ENCODE data around the gene NADK2. TPM values are rescaled to one million over a fixed set of nuclear protein-coding genes. Genes with fewer than 3 reads are reported as not detected.

Gene NADK2
- total and polyA plus RNA-seq, 2 donors (not counting 3 experiments of a cell fraction or from before 2014, with no cell fraction given): 4.0 to 20.3 TPM

GRCh38 chr5:36270175-36270574 lies 28.4 kb upstream of the NADK2 start:
- DNase-seq (ENCODE audit: low read depth, low spot score) (no peak), FAIRE-seq (no peak)
- H3K27me3 ChIP-seq (ENCODE audit: control insufficient read depth in 2 of 2, insufficient read depth in 2 of 2, low read length in 2 of 2): peaks cover 4 to 14% of the 10 kb centered on the region in 2 experiments
- no TSS peak for BruUV-seq (replicated peaks)
- no peaks in the 10 kb centered on the region for H4K20me1 ChIP-seq (replicated peaks; ENCODE audit: control insufficient read depth, extremely low read depth, insufficient read depth, low read length)
- H3K9me1 ChIP-seq (replicated peaks; ENCODE audit: control insufficient read depth, extremely low read depth, insufficient read depth, low read length): no peaks in the 10 kb centered on the region
- H2AFZ ChIP-seq (ENCODE audit: low read depth, low read length): no peak overlapping the region
- intact Hi-C loops (cut with micrococcal nuclease): no loop called here
- no peak overlapping the region for H3K27ac ChIP-seq (ENCODE audit: insufficient read depth, low read depth, low read length)
- ChIA-PET POLR2A (no interaction called here), CTCF (interaction anchor here (1.5 kb wide), 1 partner anchor 9 kb away, joined by 3 read pairs; no protein-coding TSS in a partner anchor)
- no peak overlapping the region for H3K9ac ChIP-seq (replicated peaks; ENCODE audit: extremely low read depth, insufficient read depth, low read length)
- no peak overlapping the region for H3K4me3 ChIP-seq (replicated peaks in 1 of 3; ENCODE audit: insufficient read depth in 1 of 3, low read depth in 1 of 3, low read length in 3 of 3)
- H3K36me3 ChIP-seq (ENCODE audit: control insufficient read depth in 2 of 2, extremely low read depth in 1 of 2, insufficient read depth in 2 of 2, low read length in 2 of 2): no peaks in the 10 kb centered on the region
- no peaks in the 10 kb centered on the region for H3K4me1 ChIP-seq (ENCODE audit: control insufficient read depth, extremely low read depth, insufficient read depth, low read length)
- H3K4me2 ChIP-seq (ENCODE audit: insufficient read depth, low read length): no peak overlapping the region
- TF ChIP-seq JUN (IDR thresholded peaks at IDR 0.05; ENCODE audit: borderline replicate concordance, insufficient read depth, insufficient read length, low read depth) (no peak), POLR2A (IDR thresholded peaks at IDR 0.05; ENCODE audit: low read depth, low read length) (no peak), EZH2 (IDR thresholded peaks at IDR 0.05; ENCODE audit: borderline replicate concordance, low read depth, low read length, severe bottlenecking) (no peak), POLR2AphosphoS5 (IDR thresholded peaks at IDR 0.05; ENCODE audit: insufficient read depth, low read depth, low read length) (no peak), GATA2 (IDR thresholded peaks at IDR 0.05; ENCODE audit: insufficient read depth, insufficient read length, low read depth, low read length) (no peak), MYC (IDR thresholded peaks at IDR 0.05; ENCODE audit: low read depth, low read length) (no peak)
- dilution Hi-C loops (cut with MboI; ENCODE audit: extremely low pct_ligation_motif_present, low sequenced_read_pairs): no loop called here
- H3K9me3 ChIP-seq (replicated peaks; ENCODE audit: control insufficient read depth, insufficient read depth, low read length): no peaks in the 10 kb centered on the region
- H3K79me2 ChIP-seq (ENCODE audit: control insufficient read depth, insufficient read depth, low read length): no peaks in the 10 kb centered on the region

GRCh38 chr5:36269478-36269877 lies 27.8 kb upstream of the NADK2 start:
- no TSS peak for BruUV-seq (replicated peaks)
- dilution Hi-C loops (cut with MboI; ENCODE audit: extremely low pct_ligation_motif_present, low sequenced_read_pairs) (no loop called here), intact Hi-C loops (cut with micrococcal nuclease) (loop anchor here (10.0 kb wide), 1 partner anchor 135 kb away; no protein-coding TSS in a partner anchor)
- Histone ChIP-seq H3K27ac (ENCODE audit: insufficient read depth, low read depth, low read length) (no peak overlapping the region), H3K4me3 (replicated peaks in 1 of 3; ENCODE audit: insufficient read depth in 1 of 3, low read depth in 1 of 3, low read length in 3 of 3) (no peak overlapping the region), H3K9me3 (replicated peaks; ENCODE audit: control insufficient read depth, insufficient read depth, low read length) (no peaks in the 10 kb centered on the region), H4K20me1 (replicated peaks; ENCODE audit: control insufficient read depth, extremely low read depth, insufficient read depth, low read length) (no peaks in the 10 kb centered on the region), H2AFZ (ENCODE audit: low read depth, low read length) (no peak overlapping the region), H3K36me3 (ENCODE audit: control insufficient read depth in 2 of 2, extremely low read depth in 1 of 2, insufficient read depth in 2 of 2, low read length in 2 of 2) (no peaks in the 10 kb centered on the region), H3K9me1 (replicated peaks; ENCODE audit: control insufficient read depth, extremely low read depth, insufficient read depth, low read length) (no peaks in the 10 kb centered on the region), H3K4me1 (ENCODE audit: control insufficient read depth, extremely low read depth, insufficient read depth, low read length) (no peaks in the 10 kb centered on the region), H3K79me2 (ENCODE audit: control insufficient read depth, insufficient read depth, low read length) (no peaks in the 10 kb centered on the region), H3K9ac (replicated peaks; ENCODE audit: extremely low read depth, insufficient read depth, low read length) (no peak overlapping the region), H3K27me3 (ENCODE audit: control insufficient read depth in 2 of 2, insufficient read depth in 2 of 2, low read length in 2 of 2) (peaks cover 4 to 12% of the 10 kb centered on the region in 2 experiments), H3K4me2 (ENCODE audit: insufficient read depth, low read length) (no peak overlapping the region)
- ChIA-PET POLR2A (no interaction called here), CTCF (interaction anchor here (1.2 to 7.5 kb wide), 3 partner anchors 10 to 424 kb away, joined by 3 to 113 read pairs (median 3); no protein-coding TSS in a partner anchor)
- no peak for TF ChIP-seq POLR2A (IDR thresholded peaks at IDR 0.05; ENCODE audit: low read depth, low read length)
- TF ChIP-seq JUN (IDR thresholded peaks at IDR 0.05; ENCODE audit: borderline replicate concordance, insufficient read depth, insufficient read length, low read depth): no peak
- TF ChIP-seq POLR2AphosphoS5 (IDR thresholded peaks at IDR 0.05; ENCODE audit: insufficient read depth, low read depth, low read length): no peak
- TF ChIP-seq GATA2 (IDR thresholded peaks at IDR 0.05; ENCODE audit: insufficient read depth, insufficient read length, low read depth, low read length): no peak
- TF ChIP-seq MAX (IDR thresholded peaks at IDR 0.05; ENCODE audit: insufficient read depth, insufficient read length): no peak
- no peak for TF ChIP-seq CTCF (IDR thresholded peaks at IDR 0.05; ENCODE audit: extremely low read depth in 1 of 2, insufficient read depth in 1 of 2, low read depth in 1 of 2, low read length in 2 of 2)
- no peak for TF ChIP-seq EZH2 (IDR thresholded peaks at IDR 0.05; ENCODE audit: borderline replicate concordance, low read depth, low read length, severe bottlenecking)
- no peak for TF ChIP-seq MYC (IDR thresholded peaks at IDR 0.05; ENCODE audit: low read depth, low read length)
- TF ChIP-seq FOS (IDR thresholded peaks at IDR 0.05; ENCODE audit: borderline replicate concordance, insufficient read depth, low read length): no peak
- FAIRE-seq (peak; percentile 15), DNase-seq (ENCODE audit: low read depth, low spot score) (no peak)

Data from endothelial cell of umbilical vein (primary cell).